ENCODE measurements around the gene ST6GALNAC1.
A peak's percentile ranks its signal among the peaks of the same experiment; 100 is the strongest.

The ST6GALNAC1 gene

GRCh38 chr17:76683011-76683755 lies 39.6 kb upstream of the ST6GALNAC1 start:
- Mint-ChIP-seq H3K9me3 (no peaks in the 10 kb centered on the region), H3K4me1 (ENCODE audit: low read depth) (no peaks in the 10 kb centered on the region), H3K27me3 (peaks cover 1% of the 10 kb centered on the region), H3K4me3 (no peak overlapping the region), H3K36me3 (ENCODE audit: low read depth) (peaks cover 9% of the 10 kb centered on the region), H3K27ac (no peak overlapping the region)
- intact Hi-C loops (cut with micrococcal nuclease): no loop called here

GRCh38 chr17:76682296-76682695 lies 38.7 kb upstream of the ST6GALNAC1 start:
- Mint-ChIP-seq H3K4me1 (ENCODE audit: low read depth) (no peaks in the 10 kb centered on the region), H3K9me3 (no peaks in the 10 kb centered on the region), H3K36me3 (ENCODE audit: low read depth) (peaks cover under 1% of the 10 kb centered on the region), H3K4me3 (no peak overlapping the region), H3K27me3 (peaks cover 1% of the 10 kb centered on the region), H3K27ac (no peak overlapping the region)
- intact Hi-C loops (cut with micrococcal nuclease): no loop called here

- Mint-ChIP-seq H3K36me3 (ENCODE audit: low read depth) (no peaks in the 10 kb centered on the region), H3K4me3 (no peak overlapping the region), H3K27ac (no peak overlapping the region), H3K9me3 (no peaks in the 10 kb centered on the region), H3K27me3 (peaks cover 1% of the 10 kb centered on the region), H3K4me1 (ENCODE audit: low read depth) (no peaks in the 10 kb centered on the region)
- intact Hi-C loops (cut with micrococcal nuclease): loop anchor here (1.0 kb wide), 1 partner anchor 158 kb away; no protein-coding TSS in a partner anchor
These were observed 37.9 kb upstream of the ST6GALNAC1 start for GRCh38 chr17:76681222-76682137.

GRCh38 chr17:76679239-76679638 lies 35.7 kb upstream of the ST6GALNAC1 start:
- Mint-ChIP-seq H3K4me1 (ENCODE audit: low read depth) (no peaks in the 10 kb centered on the region), H3K9me3 (no peaks in the 10 kb centered on the region), H3K27me3 (no peaks in the 10 kb centered on the region), H3K4me3 (no peak overlapping the region), H3K27ac (no peak overlapping the region), H3K36me3 (ENCODE audit: low read depth) (no peaks in the 10 kb centered on the region)
- intact Hi-C loops (cut with micrococcal nuclease): no loop called here

- H3K36me3 Mint-ChIP-seq (ENCODE audit: low read depth): no peaks in the 10 kb centered on the region
- H3K9me3 Mint-ChIP-seq: no peaks in the 10 kb centered on the region
- H3K4me1 Mint-ChIP-seq (ENCODE audit: low read depth): no peaks in the 10 kb centered on the region
- no peaks in the 10 kb centered on the region for H3K27me3 Mint-ChIP-seq
- intact Hi-C loops (cut with micrococcal nuclease): no loop called here
- H3K27ac Mint-ChIP-seq: no peak overlapping the region
- no peak overlapping the region for H3K4me3 Mint-ChIP-seq
These were observed 34.8 kb upstream of the ST6GALNAC1 start for GRCh38 chr17:76678330-76678729.

- intact Hi-C loops (cut with micrococcal nuclease): no loop called here
- Mint-ChIP-seq H3K27ac (no peak overlapping the region), H3K9me3 (no peaks in the 10 kb centered on the region), H3K27me3 (no peaks in the 10 kb centered on the region), H3K4me3 (no peak overlapping the region), H3K36me3 (ENCODE audit: low read depth) (no peaks in the 10 kb centered on the region), H3K4me1 (ENCODE audit: low read depth) (peaks cover 8% of the 10 kb centered on the region)
These were observed 33.8 kb upstream of the ST6GALNAC1 start for GRCh38 chr17:76677406-76677805.

GRCh38 chr17:76676629-76677028 lies 33.1 kb upstream of the ST6GALNAC1 start:
- Mint-ChIP-seq H3K27me3 (no peaks in the 10 kb centered on the region), H3K4me1 (ENCODE audit: low read depth) (peaks cover 14% of the 10 kb centered on the region), H3K4me3 (no peak overlapping the region), H3K36me3 (ENCODE audit: low read depth) (no peaks in the 10 kb centered on the region), H3K27ac (no peak overlapping the region), H3K9me3 (no peaks in the 10 kb centered on the region)
- intact Hi-C loops (cut with micrococcal nuclease): no loop called here

GRCh38 chr17:76675648-76676047 lies 32.1 kb upstream of the ST6GALNAC1 start:
- H3K27ac Mint-ChIP-seq: no peak overlapping the region
- no peaks in the 10 kb centered on the region for H3K36me3 Mint-ChIP-seq (ENCODE audit: low read depth)
- H3K9me3 Mint-ChIP-seq: no peaks in the 10 kb centered on the region
- peaks cover 22% of the 10 kb centered on the region for H3K4me1 Mint-ChIP-seq (ENCODE audit: low read depth)
- H3K27me3 Mint-ChIP-seq: no peaks in the 10 kb centered on the region
- H3K4me3 Mint-ChIP-seq: no peak overlapping the region
- intact Hi-C loops (cut with micrococcal nuclease): no loop called here

GRCh38 chr17:76674600-76674999 lies 31.0 kb upstream of the ST6GALNAC1 start:
- H3K9me3 Mint-ChIP-seq: no peaks in the 10 kb centered on the region
- H3K27me3 Mint-ChIP-seq: no peaks in the 10 kb centered on the region
- no peak overlapping the region for H3K4me3 Mint-ChIP-seq
- no peak overlapping the region for H3K27ac Mint-ChIP-seq
- H3K36me3 Mint-ChIP-seq (ENCODE audit: low read depth): no peaks in the 10 kb centered on the region
- intact Hi-C loops (cut with micrococcal nuclease): no loop called here
- H3K4me1 Mint-ChIP-seq (ENCODE audit: low read depth): peaks cover 24% of the 10 kb centered on the region

GRCh38 chr17:76673729-76674128 lies 30.2 kb upstream of the ST6GALNAC1 start:
- Mint-ChIP-seq H3K9me3 (no peaks in the 10 kb centered on the region), H3K4me3 (no peak overlapping the region), H3K4me1 (ENCODE audit: low read depth) (peaks cover 24% of the 10 kb centered on the region), H3K27ac (no peak overlapping the region), H3K36me3 (ENCODE audit: low read depth) (no peaks in the 10 kb centered on the region), H3K27me3 (no peaks in the 10 kb centered on the region)
- intact Hi-C loops (cut with micrococcal nuclease): no loop called here

- Mint-ChIP-seq H3K4me3 (no peak overlapping the region), H3K27me3 (peaks cover 4% of the 10 kb centered on the region), H3K27ac (no peak overlapping the region), H3K36me3 (ENCODE audit: low read depth) (no peaks in the 10 kb centered on the region), H3K4me1 (ENCODE audit: low read depth) (peaks cover 24% of the 10 kb centered on the region), H3K9me3 (no peaks in the 10 kb centered on the region)
- intact Hi-C loops (cut with micrococcal nuclease): no loop called here
These were observed 29.3 kb upstream of the ST6GALNAC1 start for GRCh38 chr17:76672892-76673291.

GRCh38 chr17:76672270-76672851 lies 28.8 kb upstream of the ST6GALNAC1 start:
- H3K27ac Mint-ChIP-seq: peak overlapping the region; percentile 91
- no peaks in the 10 kb centered on the region for H3K36me3 Mint-ChIP-seq (ENCODE audit: low read depth)
- peaks cover 7% of the 10 kb centered on the region for H3K27me3 Mint-ChIP-seq

GRCh38 chr17:76671912-76672262 lies 28.3 kb upstream of the ST6GALNAC1 start:
- intact Hi-C loops (cut with micrococcal nuclease): no loop called here
- Mint-ChIP-seq H3K27me3 (peaks cover 9% of the 10 kb centered on the region), H3K9me3 (no peaks in the 10 kb centered on the region), H3K27ac (peak overlapping the region; percentile 91), H3K4me1 (ENCODE audit: low read depth) (peaks cover 24% of the 10 kb centered on the region), H3K36me3 (ENCODE audit: low read depth) (no peaks in the 10 kb centered on the region), H3K4me3 (peak overlapping the region; percentile 84)

More at GRCh38 chr17:76672270-76672851, 28.8 kb upstream of the ST6GALNAC1 start:
- Mint-ChIP-seq H3K4me1 (ENCODE audit: low read depth) (peaks cover 24% of the 10 kb centered on the region), H3K9me3 (no peaks in the 10 kb centered on the region), H3K4me3 (peak overlapping the region; percentile 84)
- intact Hi-C loops (cut with micrococcal nuclease): no loop called here
